SK-N-SH (cell line): ENCODE results near the gene ASXL3.

ENCODE experiments used
- CHD2 ChIP-seq: fragments of 150-350 bp; IDR thresholded peaks from 2 replicates; pipeline ENCODE4 v1.6.1; 2018; ENCODE audit warnings: low read length; ENCODE audit not compliant: partially characterized antibody
- CTCF ChIP-seq: fragments of 200-600 bp; sonication (generic); IDR thresholded peaks from 2 replicates; pipeline ENCODE4 v1.6.1; 2017; ENCODE audit warnings: antibody characterized with exemption, mild to moderate bottlenecking, moderate library complexity
- EP300 ChIP-seq, 2 experiments: IDR thresholded peaks; 2 replicates each; pipeline versions ENCODE4 v1.4.0 to v1.6.1; 2012; ENCODE audit warnings: borderline replicate concordance in 1 of 2, low read depth in 1 of 2, low read length in 1 of 2
- EZH2phosphoT487 ChIP-seq: fragments of 200-600 bp; sonication (generic); IDR thresholded peaks from 2 replicates; pipeline ENCODE4 v1.6.1; 2017; ENCODE audit warnings: low read depth, mixed run types, mild to moderate bottlenecking, antibody characterized with exemption, moderate library complexity, borderline replicate concordance
- GABPA ChIP-seq: IDR thresholded peaks from 2 replicates; pipeline ENCODE4 v1.4.0; 2012; ENCODE audit warnings: low read depth, mild to moderate bottlenecking
- GATA2 ChIP-seq: sonication (generic); formaldehyde crosslinking; IDR thresholded peaks from 2 replicates; pipeline ENCODE4 v1.5.0; 2020; ENCODE audit warnings: mild to moderate bottlenecking, missing genetic modification reagents
- POLR2AphosphoS5 ChIP-seq: IDR thresholded peaks from 2 replicates; pipeline ENCODE4 v1.6.1; 2012; ENCODE audit warnings: low read depth, low read length
- RAD21 ChIP-seq: IDR thresholded peaks from 2 replicates; pipeline ENCODE4 v1.6.1; 2012; ENCODE audit warnings: mild to moderate bottlenecking, low read length
- RFX5 ChIP-seq: IDR thresholded peaks from 2 replicates; pipeline ENCODE4 v1.6.1; 2012; ENCODE audit warnings: mild to moderate bottlenecking, improper control_type of control experiment, low read length
- SIN3A ChIP-seq: IDR thresholded peaks from 2 replicates; pipeline ENCODE4 v1.6.1; 2012; ENCODE audit warnings: low read depth, mild to moderate bottlenecking, low read length, moderate library complexity, borderline replicate concordance
- TAF1 ChIP-seq: IDR thresholded peaks from 2 replicates; pipeline ENCODE4 v1.6.1; 2012; ENCODE audit warnings: low read depth, mild to moderate bottlenecking, low read length, moderate library complexity, borderline replicate concordance
- USF1 ChIP-seq: IDR thresholded peaks from 2 replicates; pipeline ENCODE4 v1.4.0; 2012; ENCODE audit warnings: low read depth, borderline replicate concordance

- TF ChIP-seq CTCF (no peak), EZH2phosphoT487 (no peak), EP300 (IDR thresholded peaks at IDR 0.05; ENCODE audit: borderline replicate concordance in 1 of 2, low read depth in 1 of 2, low read length in 1 of 2) (peak in 1 of 2 experiments; percentile 70; a peak in 2 of 4 replicates), SIN3A (no peak), POLR2AphosphoS5 (no peak), RFX5 (no peak), RAD21 (peak; percentile 17; the same call in 1 of the 2 replicates), GATA2 (CRISPR knock-in tag) (peak; percentile 78), TAF1 (no peak), USF1 (no peak), GABPA (no peak), CHD2 (peak; percentile 56)
These were observed 133.5 kb downstream of the ASXL3 start for GRCh38 chr18:33711514-33711913.
